ENCODE results near the gene PHACTR1. TPM values are rescaled to one million over a fixed set of nuclear protein-coding genes. Genes with fewer than 3 reads are reported as not detected.

The PHACTR1 gene
- total RNA-seq, 2 experiments from 2014 or later, result 0.47 to 0.61 TPM

GRCh38 chr6:13038315-13038714 is 321.7 kb downstream of the PHACTR1 start:
- DNase-seq, result no peak
- Mint-ChIP-seq H3K9me3 (ENCODE audit: insufficient read depth) (no peaks in the 10 kb centered on the region), H3K4me3 (no peak overlapping the region), H3K36me3 (ENCODE audit: low read depth) (no peaks in the 10 kb centered on the region), H3K27ac (no peak overlapping the region), H3K27me3 (ENCODE audit: low read depth) (peaks cover 9% of the 10 kb centered on the region), H3K4me1 (ENCODE audit: low read depth) (no peaks in the 10 kb centered on the region)
- CTCF ChIA-PET, result no interaction called here
- POLR2A ChIA-PET, result no interaction called here
- ATAC-seq, result no peak

DNA sequence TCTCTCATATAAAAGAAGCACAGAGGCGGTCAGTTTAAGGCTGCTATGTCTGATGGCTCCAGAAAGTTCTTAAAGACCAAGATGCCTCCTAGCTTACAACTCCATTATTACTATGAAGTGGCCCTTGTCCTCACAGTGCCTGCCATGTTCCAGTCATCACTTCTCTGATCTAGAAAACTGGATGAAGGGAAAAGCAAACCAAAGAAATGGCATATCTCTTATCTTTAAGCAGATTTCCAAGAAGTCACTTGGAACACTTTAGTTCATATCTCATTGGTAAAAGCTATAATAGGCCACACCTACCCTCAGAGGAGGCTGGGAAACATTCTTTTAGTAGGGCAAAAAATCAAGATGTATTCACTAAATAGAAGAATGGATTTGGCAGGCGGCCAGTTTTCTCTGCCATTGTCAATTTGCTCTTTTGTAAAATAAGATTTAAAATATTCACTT is 322.2 kb downstream of the PHACTR1 start:
- H3K27ac Mint-ChIP-seq, result no peak overlapping the region
- DNase-seq (no peak), ATAC-seq (no peak)
- ChIA-PET POLR2A (no interaction called here), CTCF (no interaction called here)
- no peaks in the 10 kb centered on the region for H3K9me3 Mint-ChIP-seq (ENCODE audit: insufficient read depth)
- H3K4me3 Mint-ChIP-seq, result no peak overlapping the region
- H3K27me3 Mint-ChIP-seq (ENCODE audit: low read depth), result peaks cover 9% of the 10 kb centered on the region
- no peaks in the 10 kb centered on the region for H3K36me3 Mint-ChIP-seq (ENCODE audit: low read depth)
- no peaks in the 10 kb centered on the region for H3K4me1 Mint-ChIP-seq (ENCODE audit: low read depth)

- DNase-seq (no peak), ATAC-seq (no peak)
- Mint-ChIP-seq H3K36me3 (ENCODE audit: low read depth) (no peaks in the 10 kb centered on the region), H3K9me3 (ENCODE audit: insufficient read depth) (no peaks in the 10 kb centered on the region), H3K27me3 (ENCODE audit: low read depth) (peaks cover 9% of the 10 kb centered on the region), H3K4me1 (ENCODE audit: low read depth) (no peaks in the 10 kb centered on the region), H3K27ac (no peak overlapping the region), H3K4me3 (no peak overlapping the region)
- ChIA-PET POLR2A (no interaction called here), CTCF (no interaction called here)
These were observed 327.8 kb downstream of the PHACTR1 start for GRCh38 chr6:13044390-13044789.

DNA sequence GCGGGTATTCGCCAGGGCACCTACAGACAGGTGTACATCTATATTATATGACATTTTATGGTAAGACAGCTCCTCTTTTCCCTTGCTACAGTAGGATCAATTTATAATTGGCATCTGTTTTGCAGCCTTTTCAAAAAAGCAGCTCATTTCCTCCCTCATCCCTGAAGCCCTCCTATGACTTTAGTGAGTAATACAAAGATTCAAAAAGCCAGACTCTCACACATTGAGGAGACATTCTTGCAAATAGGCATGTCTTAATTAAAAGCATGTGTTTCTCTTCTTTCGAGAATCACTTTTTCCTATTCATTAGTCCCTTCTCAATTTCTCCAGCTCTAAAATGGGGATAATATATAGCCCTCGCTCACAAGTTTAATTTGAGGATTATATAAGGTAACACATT is 328.3 kb downstream of the PHACTR1 start:
- Mint-ChIP-seq H3K27ac (no peak overlapping the region), H3K27me3 (ENCODE audit: low read depth) (peaks cover 9% of the 10 kb centered on the region), H3K9me3 (ENCODE audit: insufficient read depth) (no peaks in the 10 kb centered on the region), H3K36me3 (ENCODE audit: low read depth) (no peaks in the 10 kb centered on the region), H3K4me1 (ENCODE audit: low read depth) (no peaks in the 10 kb centered on the region), H3K4me3 (no peak overlapping the region)
- ChIA-PET POLR2A (no interaction called here), CTCF (no interaction called here)
- no peak for DNase-seq
- no peak for ATAC-seq

GRCh38 chr6:13045676-13046075 is 329.1 kb downstream of the PHACTR1 start:
- no peak overlapping the region for H3K4me3 Mint-ChIP-seq
- DNase-seq, result no peak
- H3K9me3 Mint-ChIP-seq (ENCODE audit: insufficient read depth), result no peaks in the 10 kb centered on the region
- POLR2A ChIA-PET, result no interaction called here
- H3K27me3 Mint-ChIP-seq (ENCODE audit: low read depth), result peaks cover 6% of the 10 kb centered on the region
- no peaks in the 10 kb centered on the region for H3K36me3 Mint-ChIP-seq (ENCODE audit: low read depth)
- no peak overlapping the region for H3K27ac Mint-ChIP-seq
- CTCF ChIA-PET, result no interaction called here
- no peaks in the 10 kb centered on the region for H3K4me1 Mint-ChIP-seq (ENCODE audit: low read depth)
- no peak for ATAC-seq

DNA sequence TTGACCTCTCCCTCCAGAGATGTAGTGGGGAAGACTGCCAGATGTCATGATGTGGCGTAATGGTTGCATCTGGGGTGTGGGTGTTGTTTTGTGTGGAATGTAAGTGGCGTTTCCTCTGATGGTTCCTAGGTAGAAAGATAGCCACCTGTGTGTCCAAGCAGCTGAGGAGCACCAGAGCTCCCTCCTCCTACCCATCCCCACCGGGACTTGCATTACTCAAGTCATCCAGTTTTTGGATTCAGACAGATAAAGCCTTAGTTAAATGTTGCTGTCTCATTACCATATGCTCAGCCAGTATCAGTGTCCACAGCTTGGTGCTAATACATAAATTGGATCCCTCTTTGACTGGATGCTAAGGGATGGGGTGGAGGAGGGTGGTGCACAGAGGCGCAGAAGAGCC is 329.5 kb downstream of the PHACTR1 start:
- no peak overlapping the region for H3K4me3 Mint-ChIP-seq
- ChIA-PET CTCF (no interaction called here), POLR2A (no interaction called here)
- no peaks in the 10 kb centered on the region for H3K9me3 Mint-ChIP-seq (ENCODE audit: insufficient read depth)
- ATAC-seq, result no peak
- no peaks in the 10 kb centered on the region for H3K36me3 Mint-ChIP-seq (ENCODE audit: low read depth)
- no peaks in the 10 kb centered on the region for H3K4me1 Mint-ChIP-seq (ENCODE audit: low read depth)
- H3K27ac Mint-ChIP-seq, result no peak overlapping the region
- peaks cover 6% of the 10 kb centered on the region for H3K27me3 Mint-ChIP-seq (ENCODE audit: low read depth)
- no peak for DNase-seq

GRCh38 chr6:13048113-13048512 is 331.5 kb downstream of the PHACTR1 start:
- POLR2A ChIA-PET, result no interaction called here
- ATAC-seq (no peak), DNase-seq (no peak)
- CTCF ChIA-PET, result interaction anchor here (1.7 kb wide), 1 partner anchor 136 kb away, joined by 5 read pairs; no protein-coding TSS in a partner anchor
- no peak overlapping the region for H3K4me3 Mint-ChIP-seq
- H3K27me3 Mint-ChIP-seq (ENCODE audit: low read depth), result peaks cover 8% of the 10 kb centered on the region
- no peaks in the 10 kb centered on the region for H3K4me1 Mint-ChIP-seq (ENCODE audit: low read depth)
- no peaks in the 10 kb centered on the region for H3K9me3 Mint-ChIP-seq (ENCODE audit: insufficient read depth)
- H3K27ac Mint-ChIP-seq, result no peak overlapping the region
- H3K36me3 Mint-ChIP-seq (ENCODE audit: low read depth), result no peaks in the 10 kb centered on the region

- H3K9me3 Mint-ChIP-seq (ENCODE audit: insufficient read depth), result no peaks in the 10 kb centered on the region
- POLR2A ChIA-PET, result interaction anchor here (0.6 kb wide), 1 partner anchor 14 kb away, joined by 3 read pairs; no protein-coding TSS in a partner anchor
- H3K36me3 Mint-ChIP-seq (ENCODE audit: low read depth), result no peaks in the 10 kb centered on the region
- H3K4me3 Mint-ChIP-seq, result no peak overlapping the region
- H3K27ac Mint-ChIP-seq, result no peak overlapping the region
- peaks cover 8% of the 10 kb centered on the region for H3K27me3 Mint-ChIP-seq (ENCODE audit: low read depth)
- DNase-seq, result no peak
- no peaks in the 10 kb centered on the region for H3K4me1 Mint-ChIP-seq (ENCODE audit: low read depth)
- no peak for ATAC-seq
- CTCF ChIA-PET, result no interaction called here
These were observed 333.2 kb downstream of the PHACTR1 start for GRCh38 chr6:13049666-13050254.

GRCh38 chr6:13053006-13053461 is 336.5 kb downstream of the PHACTR1 start:
- no peaks in the 10 kb centered on the region for H3K9me3 Mint-ChIP-seq (ENCODE audit: insufficient read depth)
- no peaks in the 10 kb centered on the region for H3K4me1 Mint-ChIP-seq (ENCODE audit: low read depth)
- CTCF ChIA-PET, result no interaction called here
- ATAC-seq (no peak), DNase-seq (no peak)
- no peaks in the 10 kb centered on the region for H3K36me3 Mint-ChIP-seq (ENCODE audit: low read depth)
- no peak overlapping the region for H3K4me3 Mint-ChIP-seq
- POLR2A ChIA-PET, result no interaction called here
- H3K27ac Mint-ChIP-seq, result no peak overlapping the region
- H3K27me3 Mint-ChIP-seq (ENCODE audit: low read depth), result peaks cover 10% of the 10 kb centered on the region

DNA sequence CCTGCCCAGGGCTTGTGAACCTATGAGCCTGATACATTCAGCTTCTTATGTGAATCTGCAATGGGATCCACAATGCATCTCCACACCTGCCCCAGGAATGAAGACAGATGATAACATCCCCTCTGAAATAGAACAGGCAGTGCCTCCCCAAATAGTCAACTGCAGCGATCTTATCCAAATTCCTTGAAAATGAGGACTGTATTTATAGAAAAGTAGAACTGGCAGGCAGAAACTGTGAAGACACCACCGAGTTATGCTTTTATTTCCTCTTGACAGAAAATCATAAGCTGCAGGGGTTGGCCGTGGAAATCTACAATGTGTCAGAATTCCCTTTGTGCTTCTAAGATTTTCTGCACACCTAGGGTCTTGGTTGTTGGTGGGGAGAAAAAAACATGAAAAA is 341.5 kb downstream of the PHACTR1 start:
- no peaks in the 10 kb centered on the region for H3K9me3 Mint-ChIP-seq (ENCODE audit: insufficient read depth)
- H3K4me1 Mint-ChIP-seq (ENCODE audit: low read depth), result no peaks in the 10 kb centered on the region

DNA sequence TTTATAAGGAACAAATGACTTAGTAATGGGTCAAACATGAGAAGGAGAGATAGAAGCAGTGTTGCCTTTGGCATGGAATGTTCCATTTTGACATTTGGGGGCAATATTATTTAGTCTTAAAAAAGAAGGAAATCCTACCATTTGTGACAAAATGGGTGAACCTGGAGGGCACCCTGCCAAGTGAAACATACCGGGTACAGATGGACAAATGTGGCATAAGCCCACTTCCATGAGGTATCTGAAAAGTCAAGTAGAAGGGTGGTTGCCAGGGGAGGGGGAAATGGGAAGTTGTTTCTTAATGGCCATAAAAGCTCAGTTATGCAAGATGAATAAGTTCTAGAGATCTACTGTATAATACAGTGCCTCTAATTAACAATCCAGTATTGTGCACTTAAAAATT is 342.5 kb downstream of the PHACTR1 start:
- no peaks in the 10 kb centered on the region for H3K36me3 Mint-ChIP-seq (ENCODE audit: low read depth)
- ChIA-PET POLR2A (no interaction called here), CTCF (no interaction called here)
- peaks cover 2% of the 10 kb centered on the region for H3K27me3 Mint-ChIP-seq (ENCODE audit: low read depth)
- H3K9me3 Mint-ChIP-seq (ENCODE audit: insufficient read depth), result no peaks in the 10 kb centered on the region
- no peak overlapping the region for H3K4me3 Mint-ChIP-seq
- no peak for DNase-seq
- no peak overlapping the region for H3K27ac Mint-ChIP-seq
- no peaks in the 10 kb centered on the region for H3K4me1 Mint-ChIP-seq (ENCODE audit: low read depth)
- no peak for ATAC-seq

More for the DNA sequence above, 341.5 kb downstream of the PHACTR1 start:
- Mint-ChIP-seq H3K27me3 (ENCODE audit: low read depth) (peaks cover 2% of the 10 kb centered on the region), H3K36me3 (ENCODE audit: low read depth) (no peaks in the 10 kb centered on the region), H3K4me3 (no peak overlapping the region), H3K27ac (no peak overlapping the region)
- ChIA-PET POLR2A (no interaction called here), CTCF (no interaction called here)
- ATAC-seq (no peak), DNase-seq (no peak)

GRCh38 chr6:13063300-13063918 is 346.8 kb downstream of the PHACTR1 start:
- Mint-ChIP-seq H3K4me1 (ENCODE audit: low read depth) (no peaks in the 10 kb centered on the region), H3K27me3 (ENCODE audit: low read depth) (peaks cover 5% of the 10 kb centered on the region), H3K9me3 (ENCODE audit: insufficient read depth) (no peaks in the 10 kb centered on the region), H3K36me3 (ENCODE audit: low read depth) (no peaks in the 10 kb centered on the region), H3K4me3 (no peak overlapping the region), H3K27ac (no peak overlapping the region)
- POLR2A ChIA-PET, result no interaction called here
- CTCF ChIA-PET, result no interaction called here
- DNase-seq, result no peak
- no peak for ATAC-seq

DNA sequence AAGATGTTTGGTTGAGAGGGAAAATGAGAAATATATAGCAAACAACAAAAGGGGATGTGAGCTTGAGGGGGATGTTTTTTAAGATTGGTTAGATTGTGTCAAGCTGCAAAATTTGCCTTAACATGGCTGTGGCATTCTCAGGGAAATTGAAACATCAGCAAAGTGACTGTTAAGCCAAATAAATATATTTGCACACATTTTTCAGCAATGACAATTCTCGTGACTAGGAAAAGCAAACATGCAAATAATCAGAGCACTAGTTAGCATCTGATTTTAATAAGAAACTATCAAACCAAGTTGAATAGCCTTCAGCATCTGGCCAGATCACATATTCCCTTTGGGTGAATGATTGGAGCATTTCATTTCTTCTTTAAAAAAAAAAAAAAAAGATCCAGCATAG is 349.0 kb downstream of the PHACTR1 start:
- ChIA-PET CTCF (no interaction called here), POLR2A (no interaction called here)
- Mint-ChIP-seq H3K27me3 (ENCODE audit: low read depth) (peaks cover 9% of the 10 kb centered on the region), H3K4me3 (no peak overlapping the region), H3K4me1 (ENCODE audit: low read depth) (no peaks in the 10 kb centered on the region), H3K36me3 (ENCODE audit: low read depth) (no peaks in the 10 kb centered on the region), H3K9me3 (ENCODE audit: insufficient read depth) (no peaks in the 10 kb centered on the region), H3K27ac (no peak overlapping the region)
- no peak for DNase-seq
- ATAC-seq, result no peak

Data from activated CD8-positive, alpha-beta T cell treated with anti-CD3 and anti-CD28 coated beads, Interleukin-2, amount 10 ng/mL, durations not matched to agents 7 days and 5 days (primary cell).